ENCODE measurements around the gene LRRC28. TPM values are rescaled to one million over a fixed set of nuclear protein-coding genes. Genes with fewer than 3 reads are reported as not detected.
"Not testable (repeated sequence)": the region's sequence is repeated elsewhere in the genome, so short reads cannot be mapped to it uniquely, and the experiment has no call there.

The LRRC28 gene
- total and polyA plus RNA-seq, 8 donors: 4.5 to 24.9 (median 15.2) TPM

- Histone ChIP-seq H3K36me3 (no peaks in the 10 kb centered on the region), H3K9me3 (no peaks in the 10 kb centered on the region), H3K27me3 (no peaks in the 10 kb centered on the region), H3K4me1 (no peaks in the 10 kb centered on the region), H3K27ac (no peak overlapping the region), H3K4me3 (no peak overlapping the region)
- WGBS, 2 donors: 82 to 83% methylated on average over 5 of the region's 5 CpGs
- intact Hi-C loops (cut with DNase I): no loop called here
- ATAC-seq (no peak), DNase-seq (no peak), FAIRE-seq (no peak)
- TF ChIP-seq CTCF (IDR thresholded peaks at IDR 0.05): no peak
Measured at GRCh38 chr15:99396375-99396774, 145.1 kb downstream of the LRRC28 start.

- FAIRE-seq: no peak
- no peaks in the 10 kb centered on the region for H3K36me3 ChIP-seq
- no peaks in the 10 kb centered on the region for H3K27me3 ChIP-seq
- H3K4me1 ChIP-seq: peaks cover 0 to 7% (median 0%) of the 10 kb centered on the region in 3 donors
- intact Hi-C loops (cut with DNase I): no loop called here
- no peak overlapping the region for H3K4me3 ChIP-seq
- no peaks in the 10 kb centered on the region for H3K9me3 ChIP-seq
- WGBS, 2 donors: 76 to 82% methylated on average over 5 of the region's 5 CpGs
- ATAC-seq: no peak
- no peak for TF ChIP-seq CTCF (IDR thresholded peaks at IDR 0.05)
- DNase-seq: no peak
- H3K27ac ChIP-seq: no peak overlapping the region
Measured at GRCh38 chr15:99399061-99399460, 147.8 kb downstream of the LRRC28 start.

- no peaks in the 10 kb centered on the region for H3K27me3 ChIP-seq
- intact Hi-C loops (cut with DNase I): no loop called here
Measured at GRCh38 chr15:99399618-99400017, 148.3 kb downstream of the LRRC28 start.

GRCh38 chr15:99401216-99401615 is 149.9 kb downstream of the LRRC28 start:
- DNase-seq; H3K9me3 ChIP-seq; intact Hi-C loops (cut with DNase I); H3K4me1 ChIP-seq; ATAC-seq; H3K27me3 ChIP-seq; H3K4me3 ChIP-seq; FAIRE-seq; H3K36me3 ChIP-seq; H3K27ac ChIP-seq: not testable (repeated sequence)
- 89 to 92% methylated on average over 4 of the region's 4 CpGs for WGBS, 2 donors

More at GRCh38 chr15:99399618-99400017, 148.3 kb downstream of the LRRC28 start:
- no peaks in the 10 kb centered on the region for H3K9me3 ChIP-seq
- 96 to 98% methylated on average over 2 to 4 of the region's 4 CpGs for WGBS, 2 donors
- no peak for FAIRE-seq
- peaks cover 0 to 7% (median 0%) of the 10 kb centered on the region in 3 donors for H3K4me1 ChIP-seq
- no peak overlapping the region for H3K4me3 ChIP-seq
- no peak for ATAC-seq
- TF ChIP-seq CTCF (IDR thresholded peaks at IDR 0.05): no peak
- H3K27ac ChIP-seq: no peak overlapping the region
- no peaks in the 10 kb centered on the region for H3K36me3 ChIP-seq
- DNase-seq: no peak

- peaks cover 0 to 7% (median 0%) of the 10 kb centered on the region in 3 donors for H3K4me1 ChIP-seq
- ATAC-seq (no peak), FAIRE-seq (no peak), DNase-seq (no peak)
- TF ChIP-seq CTCF (IDR thresholded peaks at IDR 0.05): no peak
- 66 to 74% methylated on average over 13 of the region's 13 CpGs for WGBS, 2 donors
- H3K9me3 ChIP-seq: no peaks in the 10 kb centered on the region
- intact Hi-C loops (cut with DNase I): no loop called here
- H3K27ac ChIP-seq: no peak overlapping the region
- no peaks in the 10 kb centered on the region for H3K27me3 ChIP-seq
- H3K4me3 ChIP-seq: no peak overlapping the region
- no peaks in the 10 kb centered on the region for H3K36me3 ChIP-seq
Measured at GRCh38 chr15:99402014-99402729, 150.9 kb downstream of the LRRC28 start.
